Lower leg skin (tissue), 3 donors: Measurements from ENCODE around the gene TRIM9.

Experiments used
- POLR2A ChIP-seq, 2 donors: fragments of 450-650 bp; IDR thresholded peaks; one replicate each; pipeline ENCODE4 v1.6.1; 2016 to 2017; ENCODE audit warnings: antibody characterized with exemption in 2 of 2, mild to moderate bottlenecking in 1 of 2, moderate library complexity in 1 of 2
- TF ChIP-seq, protein P1 (sequence below), 3 donors: fragments of 450-650 bp; IDR thresholded peaks; one replicate each; pipeline ENCODE4 v1.5.1; 2016; ENCODE audit warnings: antibody characterized with exemption in 3 of 3, mild to moderate bottlenecking in 3 of 3, moderate library complexity in 2 of 3

GRCh38 chr14:51138404-51139103, 43.6 kb upstream of the TRIM9 start:
- TF ChIP-seq, protein P1, sequence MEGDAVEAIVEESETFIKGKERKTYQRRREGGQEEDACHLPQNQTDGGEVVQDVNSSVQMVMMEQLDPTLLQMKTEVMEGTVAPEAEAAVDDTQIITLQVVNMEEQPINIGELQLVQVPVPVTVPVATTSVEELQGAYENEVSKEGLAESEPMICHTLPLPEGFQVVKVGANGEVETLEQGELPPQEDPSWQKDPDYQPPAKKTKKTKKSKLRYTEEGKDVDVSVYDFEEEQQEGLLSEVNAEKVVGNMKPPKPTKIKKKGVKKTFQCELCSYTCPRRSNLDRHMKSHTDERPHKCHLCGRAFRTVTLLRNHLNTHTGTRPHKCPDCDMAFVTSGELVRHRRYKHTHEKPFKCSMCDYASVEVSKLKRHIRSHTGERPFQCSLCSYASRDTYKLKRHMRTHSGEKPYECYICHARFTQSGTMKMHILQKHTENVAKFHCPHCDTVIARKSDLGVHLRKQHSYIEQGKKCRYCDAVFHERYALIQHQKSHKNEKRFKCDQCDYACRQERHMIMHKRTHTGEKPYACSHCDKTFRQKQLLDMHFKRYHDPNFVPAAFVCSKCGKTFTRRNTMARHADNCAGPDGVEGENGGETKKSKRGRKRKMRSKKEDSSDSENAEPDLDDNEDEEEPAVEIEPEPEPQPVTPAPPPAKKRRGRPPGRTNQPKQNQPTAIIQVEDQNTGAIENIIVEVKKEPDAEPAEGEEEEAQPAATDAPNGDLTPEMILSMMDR (IDR thresholded peaks at IDR 0.05), result no peak
- TF ChIP-seq POLR2A (IDR thresholded peaks at IDR 0.05), result no peak
